22Rv1 (cell line): ENCODE data around the gene PDE10A.

ENCODE experiments used
- H3K27ac ChIP-seq: fragments of 450-650 bp; 2 replicates; pipeline ENCODE4 v1.5.1; 2017
- ZFX ChIP-seq: fragments of 450-650 bp; IDR thresholded peaks from 2 replicates; pipeline ENCODE4 v1.6.1; 2017; ENCODE audit warnings: antibody characterized with exemption, borderline replicate concordance
- TF ChIP-seq, protein P1 (sequence below): fragments of 450-650 bp; IDR thresholded peaks from 2 replicates; pipeline ENCODE4 v1.5.1; 2017; ENCODE audit warnings: mild to moderate bottlenecking

Gene PDE10A

DNA sequence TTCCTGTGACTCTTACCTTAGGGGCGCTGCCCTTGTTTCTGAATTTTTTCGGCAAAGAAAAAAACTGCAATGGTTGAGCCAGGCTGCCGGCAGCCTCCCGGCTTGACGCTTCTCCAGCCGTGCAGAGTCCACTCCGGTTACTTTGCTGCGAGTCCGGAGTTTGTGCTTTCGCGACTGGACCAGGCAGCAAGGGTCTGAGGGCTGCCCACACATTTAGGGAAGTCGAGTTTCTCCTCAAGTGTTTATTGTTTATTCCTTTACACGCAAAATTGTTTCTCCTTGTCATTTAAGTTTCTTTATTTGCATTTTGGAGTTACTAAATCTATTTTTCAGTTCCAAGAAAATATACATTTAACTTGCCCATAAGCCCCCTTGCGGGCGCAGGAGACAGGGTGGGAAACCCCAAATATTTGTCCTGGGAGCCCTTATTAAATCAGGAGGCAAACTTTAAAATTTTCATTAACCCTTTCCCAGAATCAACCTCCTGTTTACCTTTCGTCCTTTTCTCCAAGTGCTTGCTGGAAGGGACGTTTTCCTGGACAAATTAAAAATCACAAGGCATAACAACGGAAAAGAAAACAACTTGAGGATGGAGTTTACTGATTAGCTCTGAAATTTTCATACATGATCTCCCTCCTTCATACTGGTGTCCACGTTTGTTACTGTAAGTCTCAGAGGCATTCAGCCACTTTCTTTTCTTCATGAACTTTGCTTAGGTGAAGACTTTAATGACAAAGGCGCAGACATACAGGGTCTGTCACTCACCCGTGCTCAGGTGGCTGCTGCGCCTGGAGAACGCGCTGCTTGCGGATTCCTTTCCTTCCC lies 1.7 kb upstream of the PDE10A start:
- TF ChIP-seq, protein P1, sequence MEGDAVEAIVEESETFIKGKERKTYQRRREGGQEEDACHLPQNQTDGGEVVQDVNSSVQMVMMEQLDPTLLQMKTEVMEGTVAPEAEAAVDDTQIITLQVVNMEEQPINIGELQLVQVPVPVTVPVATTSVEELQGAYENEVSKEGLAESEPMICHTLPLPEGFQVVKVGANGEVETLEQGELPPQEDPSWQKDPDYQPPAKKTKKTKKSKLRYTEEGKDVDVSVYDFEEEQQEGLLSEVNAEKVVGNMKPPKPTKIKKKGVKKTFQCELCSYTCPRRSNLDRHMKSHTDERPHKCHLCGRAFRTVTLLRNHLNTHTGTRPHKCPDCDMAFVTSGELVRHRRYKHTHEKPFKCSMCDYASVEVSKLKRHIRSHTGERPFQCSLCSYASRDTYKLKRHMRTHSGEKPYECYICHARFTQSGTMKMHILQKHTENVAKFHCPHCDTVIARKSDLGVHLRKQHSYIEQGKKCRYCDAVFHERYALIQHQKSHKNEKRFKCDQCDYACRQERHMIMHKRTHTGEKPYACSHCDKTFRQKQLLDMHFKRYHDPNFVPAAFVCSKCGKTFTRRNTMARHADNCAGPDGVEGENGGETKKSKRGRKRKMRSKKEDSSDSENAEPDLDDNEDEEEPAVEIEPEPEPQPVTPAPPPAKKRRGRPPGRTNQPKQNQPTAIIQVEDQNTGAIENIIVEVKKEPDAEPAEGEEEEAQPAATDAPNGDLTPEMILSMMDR, result no peak
- no peak for TF ChIP-seq ZFX
- no peak overlapping the region for H3K27ac ChIP-seq

DNA sequence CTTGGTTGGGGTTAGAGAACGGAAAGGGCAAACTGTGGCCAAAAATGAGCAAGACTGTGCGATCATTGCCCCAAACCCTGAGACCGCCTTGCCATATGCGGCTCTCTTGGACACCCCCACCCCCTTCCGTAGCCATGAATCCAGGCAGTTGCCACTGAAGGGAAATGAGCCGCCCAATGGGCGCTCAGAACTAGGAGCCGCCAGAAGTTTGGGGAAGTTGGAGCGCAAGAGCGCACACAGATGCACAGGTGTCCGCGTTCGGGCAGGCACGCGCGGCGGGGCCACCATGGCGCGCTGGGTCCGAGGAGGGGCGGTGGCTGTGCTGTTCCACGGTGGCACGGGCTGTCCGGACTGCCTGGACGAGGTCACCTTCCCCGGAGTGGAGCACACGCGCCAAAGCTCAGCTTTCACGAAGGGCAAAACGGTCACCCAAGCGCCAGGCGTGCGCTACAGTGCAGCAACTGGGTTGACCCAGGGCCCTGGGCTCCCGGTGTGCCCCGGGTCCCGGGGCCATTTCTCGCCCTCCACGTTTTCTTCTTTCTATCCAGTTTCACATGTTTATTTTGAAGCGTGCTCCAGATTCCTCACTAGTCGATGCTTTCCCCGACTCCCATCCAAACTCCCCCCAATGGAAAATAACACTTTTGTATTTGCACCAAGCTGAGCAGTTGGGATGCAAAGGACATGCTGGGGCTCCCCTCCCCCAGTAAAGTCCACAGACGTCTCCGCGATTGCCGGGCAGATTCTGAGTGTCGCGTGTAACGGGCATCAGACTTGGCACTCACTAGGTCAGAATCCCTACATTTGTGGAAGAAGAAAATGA lies 906 bp upstream of the PDE10A start:
- TF ChIP-seq, protein P1, result no peak
- TF ChIP-seq ZFX, result no peak
- H3K27ac ChIP-seq, result no peak overlapping the region

DNA sequence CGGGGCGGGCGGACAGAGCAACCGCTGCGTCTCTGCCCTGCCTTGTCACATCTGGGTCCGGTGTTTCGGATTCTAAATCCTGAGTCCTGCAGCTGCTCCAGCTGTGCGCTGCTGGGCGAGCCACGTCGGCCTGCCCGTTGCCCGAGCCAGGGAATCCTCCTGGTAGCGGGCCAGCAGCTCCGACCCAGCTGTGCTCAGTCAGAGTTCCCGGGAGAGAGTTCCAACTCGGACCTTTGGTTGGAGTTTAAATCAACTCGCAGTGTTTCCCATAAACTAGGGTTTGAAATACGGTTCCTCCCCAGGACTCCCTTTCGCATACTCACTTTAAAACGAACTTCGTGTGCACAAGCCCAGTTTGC lies 315 bp upstream of the PDE10A start:
- TF ChIP-seq ZFX, result no peak
- TF ChIP-seq, protein P1, result no peak
- H3K27ac ChIP-seq, result no peak overlapping the region

DNA sequence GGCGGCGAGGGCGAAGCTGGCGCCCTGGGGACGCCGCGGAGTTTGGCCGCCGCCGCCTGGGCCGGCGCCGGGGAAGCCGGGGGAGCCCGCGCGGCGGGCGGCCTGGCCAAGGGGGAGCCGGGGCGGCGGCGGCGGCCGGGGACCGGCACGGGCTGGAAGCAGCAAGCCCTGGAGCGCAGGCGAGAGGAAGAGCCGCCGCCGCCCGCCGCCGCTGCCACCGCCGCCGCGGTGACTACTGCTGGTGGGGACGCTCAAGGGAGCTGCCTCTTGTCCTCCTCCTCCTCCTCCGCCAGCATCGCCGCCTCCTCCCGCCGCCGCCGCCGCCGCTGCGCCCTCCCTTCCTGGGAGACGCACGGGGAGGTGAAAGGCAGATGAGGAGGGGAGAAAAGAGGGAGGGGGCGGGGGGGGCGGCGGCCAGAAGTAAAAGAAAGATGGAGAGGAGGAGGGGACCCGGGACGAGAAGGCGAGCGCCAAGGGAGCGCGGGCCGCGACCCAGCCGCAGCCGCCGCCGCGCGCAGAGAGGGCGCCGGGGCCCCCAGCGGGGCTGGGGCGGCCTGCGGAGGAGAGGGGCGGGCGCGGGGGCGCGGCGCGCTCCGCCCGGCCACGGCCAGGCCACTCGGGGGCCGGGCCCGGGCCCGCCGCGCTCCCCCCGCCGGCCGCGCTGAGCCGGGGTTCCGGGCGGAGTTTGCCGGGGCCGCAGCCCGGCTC lies 846 bp downstream of the PDE10A start:
- TF ChIP-seq ZFX, result no peak
- TF ChIP-seq, protein P1, result no peak
- no peak overlapping the region for H3K27ac ChIP-seq

DNA sequence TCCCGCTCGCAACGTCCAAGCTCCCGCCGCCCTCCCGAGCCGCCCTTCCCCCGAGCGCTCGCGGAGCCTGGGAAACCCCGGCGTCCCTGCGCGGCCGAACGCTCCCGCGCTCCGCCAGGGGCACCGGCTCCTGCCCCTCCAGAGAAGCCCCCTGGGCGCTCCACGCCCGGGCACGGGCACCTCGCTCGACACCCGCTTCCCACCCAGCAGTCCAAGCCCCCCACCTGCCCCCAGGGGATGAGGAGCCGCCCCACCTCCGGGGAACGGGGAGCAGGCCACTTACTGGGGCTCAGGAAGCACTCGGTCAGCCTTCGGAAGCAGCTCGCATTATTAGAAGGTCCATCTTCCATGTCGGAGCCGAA lies 1.4 kb downstream of the PDE10A start:
- TF ChIP-seq, protein P1, result no peak
- no peak for TF ChIP-seq ZFX

DNA sequence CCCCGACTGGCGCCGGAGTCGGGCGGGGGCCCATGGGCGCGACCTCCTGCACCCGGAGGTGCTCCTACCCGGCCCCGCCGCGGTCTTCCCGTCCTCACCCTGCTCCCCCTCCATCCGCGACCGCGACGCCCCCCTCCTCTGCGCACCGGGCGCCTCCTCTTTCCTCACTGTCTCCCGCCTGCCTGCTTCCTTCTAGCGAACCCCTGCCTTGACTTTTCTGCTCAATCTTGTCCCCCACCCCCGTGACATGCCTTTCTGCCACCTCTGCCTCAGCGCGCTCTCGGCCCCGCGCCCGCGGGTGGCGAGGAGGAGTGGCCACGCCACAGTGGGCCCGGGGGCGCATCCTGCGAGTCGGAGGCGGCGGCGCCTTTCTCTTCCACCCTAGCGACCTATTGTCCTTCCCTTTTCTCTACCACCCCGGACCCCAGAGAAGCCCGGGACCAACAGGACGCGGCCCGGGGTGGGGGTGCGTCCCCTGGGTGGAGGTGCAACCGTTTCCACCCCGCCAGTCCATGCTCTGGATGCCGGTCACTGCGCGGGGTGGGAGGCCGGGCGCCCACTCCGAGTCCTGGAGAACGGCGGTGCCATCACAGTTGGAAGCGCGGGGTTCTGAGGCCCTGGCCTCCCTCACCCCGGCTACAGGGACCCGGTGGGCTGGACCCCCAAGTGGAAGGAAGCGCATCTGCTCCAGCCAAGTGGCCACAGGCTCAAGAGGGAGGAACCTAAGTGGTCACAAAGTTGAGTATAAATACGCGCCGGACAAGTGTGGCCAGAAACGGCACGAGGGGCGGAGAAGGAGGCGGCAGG lies 2.0 kb downstream of the PDE10A start:
- no peak overlapping the region for H3K27ac ChIP-seq
- TF ChIP-seq, protein P1, result no peak
- no peak for TF ChIP-seq ZFX

More for the DNA sequence above, 1.4 kb downstream of the PDE10A start:
- no peak overlapping the region for H3K27ac ChIP-seq
